Chondrocyte (in vitro differentiated cells): ENCODE results near the gene TRAPPC2L. TPM values are rescaled to one million over a fixed set of nuclear protein-coding genes. Genes with fewer than 3 reads are reported as not detected.

Experiments used
- DNase-seq: peaks from one replicate; pipeline ENCODE4 v3.0.0; 2021; ENCODE audit warnings: mixed read lengths, low spot score
- H3K27ac Mint-ChIP-seq: one replicate; pipeline ENCODE4 v1.8.0; 2021; ENCODE audit warnings: mild to moderate bottlenecking, moderate library complexity, mixed read lengths; ENCODE audit not compliant: unreplicated experiment
- H3K27me3 Mint-ChIP-seq: 2 replicates; pipeline ENCODE4 v1.8.0; 2021; ENCODE audit warnings: low read depth, mixed read lengths
- H3K36me3 Mint-ChIP-seq: 2 replicates; pipeline ENCODE4 v1.8.0; 2021; ENCODE audit warnings: low read depth, mixed read lengths
- H3K4me1 Mint-ChIP-seq: 2 replicates; pipeline ENCODE4 v1.8.0; 2021; ENCODE audit warnings: low read depth, mild to moderate bottlenecking, mixed read lengths
- H3K4me3 Mint-ChIP-seq: one replicate; pipeline ENCODE4 v1.8.0; 2021; ENCODE audit warnings: mild to moderate bottlenecking, moderate library complexity, mixed read lengths; ENCODE audit not compliant: unreplicated experiment
- H3K9me3 Mint-ChIP-seq: 2 replicates; pipeline ENCODE4 v1.8.0; 2021; ENCODE audit warnings: low read depth, mixed read lengths
- total RNA-seq: library from RNA; stranded (reverse); gene quantifications from 3 replicates; pipeline ENCODE4 v1.2.1, GENCODE V29; 2021
- TF ChIP-seq, protein P1 (sequence below): fragments of 200-600 bp; sonication (generic); IDR thresholded peaks from 2 replicates; pipeline ENCODE4 v1.5.0; 2021; ENCODE audit warnings: antibody characterized with exemption, mild to moderate bottlenecking, moderate library complexity

The TRAPPC2L gene
- total RNA-seq, 1 donor from 2014 or later: 52.5 TPM

DNA sequence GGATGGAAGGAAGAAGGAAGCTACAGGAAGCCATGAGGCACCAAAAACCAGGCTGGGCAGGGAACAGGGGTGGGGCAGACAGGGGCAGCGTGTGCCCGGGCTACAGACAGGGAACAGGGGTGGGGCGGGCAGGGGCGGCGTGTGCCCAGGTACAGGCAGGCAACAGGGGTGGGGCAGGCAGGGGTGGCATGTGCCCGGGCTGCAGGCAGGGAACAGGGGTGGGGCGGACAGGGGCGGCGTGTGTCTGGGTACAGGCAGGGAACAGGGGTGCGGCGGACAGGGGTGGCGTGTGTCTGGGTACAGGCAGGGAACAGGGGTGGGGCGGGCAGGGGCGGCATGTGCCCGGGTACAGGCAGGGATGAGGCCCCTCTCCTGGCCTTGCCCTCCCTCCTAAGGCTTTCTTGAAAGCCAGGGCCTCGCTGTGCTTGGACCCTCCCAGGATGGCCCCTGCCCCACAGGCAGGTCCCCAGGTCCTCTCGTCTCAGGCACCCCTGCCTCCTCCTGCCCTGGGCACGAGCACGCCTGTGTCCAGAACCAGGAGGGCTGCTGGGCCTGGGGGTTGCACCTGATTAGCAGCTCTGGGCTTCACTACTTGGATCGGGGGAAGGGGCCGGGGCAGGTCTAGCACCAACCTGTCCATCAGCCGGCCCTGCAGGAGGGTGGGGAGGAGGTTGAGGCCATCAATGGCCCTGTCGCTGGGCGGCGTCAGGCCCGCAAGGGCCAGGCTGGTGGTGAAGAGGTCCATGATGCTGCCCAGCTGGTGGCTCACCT, 30.7 kb upstream of the TRAPPC2L start:
- TF ChIP-seq, protein P1, sequence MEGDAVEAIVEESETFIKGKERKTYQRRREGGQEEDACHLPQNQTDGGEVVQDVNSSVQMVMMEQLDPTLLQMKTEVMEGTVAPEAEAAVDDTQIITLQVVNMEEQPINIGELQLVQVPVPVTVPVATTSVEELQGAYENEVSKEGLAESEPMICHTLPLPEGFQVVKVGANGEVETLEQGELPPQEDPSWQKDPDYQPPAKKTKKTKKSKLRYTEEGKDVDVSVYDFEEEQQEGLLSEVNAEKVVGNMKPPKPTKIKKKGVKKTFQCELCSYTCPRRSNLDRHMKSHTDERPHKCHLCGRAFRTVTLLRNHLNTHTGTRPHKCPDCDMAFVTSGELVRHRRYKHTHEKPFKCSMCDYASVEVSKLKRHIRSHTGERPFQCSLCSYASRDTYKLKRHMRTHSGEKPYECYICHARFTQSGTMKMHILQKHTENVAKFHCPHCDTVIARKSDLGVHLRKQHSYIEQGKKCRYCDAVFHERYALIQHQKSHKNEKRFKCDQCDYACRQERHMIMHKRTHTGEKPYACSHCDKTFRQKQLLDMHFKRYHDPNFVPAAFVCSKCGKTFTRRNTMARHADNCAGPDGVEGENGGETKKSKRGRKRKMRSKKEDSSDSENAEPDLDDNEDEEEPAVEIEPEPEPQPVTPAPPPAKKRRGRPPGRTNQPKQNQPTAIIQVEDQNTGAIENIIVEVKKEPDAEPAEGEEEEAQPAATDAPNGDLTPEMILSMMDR: no peak
- Mint-ChIP-seq H3K9me3 (no peaks in the 10 kb centered on the region), H3K27ac (no peak overlapping the region), H3K36me3 (peaks cover 3% of the 10 kb centered on the region), H3K4me1 (no peaks in the 10 kb centered on the region), H3K4me3 (no peak overlapping the region), H3K27me3 (no peaks in the 10 kb centered on the region)
- no peak for DNase-seq

DNA sequence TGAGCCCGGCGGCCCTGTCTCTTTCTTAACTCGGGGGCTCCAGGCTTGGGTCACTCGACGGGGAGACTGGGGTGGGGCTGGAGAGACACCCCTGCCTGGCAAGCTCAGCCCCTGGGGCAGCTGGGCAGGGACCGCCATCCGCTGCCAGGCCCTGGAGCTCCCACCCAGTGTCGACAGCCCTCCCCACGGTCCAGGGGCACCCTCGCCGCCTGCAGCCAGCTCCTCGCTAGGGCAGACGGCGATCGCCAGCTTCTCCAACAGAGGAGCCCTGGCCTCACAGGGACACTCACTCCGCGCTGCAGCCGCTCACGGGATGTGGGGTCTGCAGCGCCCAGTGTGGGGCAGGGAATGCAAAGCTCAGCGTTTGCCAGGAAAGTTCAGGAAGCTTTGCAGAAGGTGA, 29.2 kb upstream of the TRAPPC2L start:
- Mint-ChIP-seq H3K4me3 (no peak overlapping the region), H3K27me3 (no peaks in the 10 kb centered on the region), H3K36me3 (peaks cover 1% of the 10 kb centered on the region), H3K27ac (no peak overlapping the region), H3K9me3 (no peaks in the 10 kb centered on the region), H3K4me1 (no peaks in the 10 kb centered on the region)
- TF ChIP-seq, protein P1: no peak
- no peak for DNase-seq

DNA sequence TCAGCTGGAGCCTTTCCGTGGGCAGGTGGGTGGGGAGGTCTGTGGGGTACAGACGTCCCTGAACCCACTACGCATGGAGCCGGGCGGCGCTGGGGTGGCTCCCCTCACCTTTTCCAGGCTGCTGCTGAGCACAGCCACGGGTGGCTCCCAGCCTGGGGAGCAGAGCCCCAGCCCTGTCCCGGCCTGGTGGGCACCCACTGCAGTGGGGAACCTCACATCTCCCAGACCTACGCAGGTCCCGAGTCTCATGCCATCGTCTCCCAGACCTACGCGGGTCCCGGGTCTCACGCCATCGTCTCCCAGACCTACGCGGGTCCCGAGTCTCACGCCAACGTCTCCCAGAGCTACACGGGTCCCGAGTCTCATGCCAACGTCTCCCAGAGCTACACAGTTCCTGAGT, 28.2 kb upstream of the TRAPPC2L start:
- H3K36me3 Mint-ChIP-seq: peaks cover 1% of the 10 kb centered on the region
- TF ChIP-seq, protein P1: no peak
- H3K4me1 Mint-ChIP-seq: no peaks in the 10 kb centered on the region
- no peak overlapping the region for H3K4me3 Mint-ChIP-seq
- H3K27ac Mint-ChIP-seq: no peak overlapping the region
- no peaks in the 10 kb centered on the region for H3K9me3 Mint-ChIP-seq
- no peak for DNase-seq
- H3K27me3 Mint-ChIP-seq: no peaks in the 10 kb centered on the region

DNA sequence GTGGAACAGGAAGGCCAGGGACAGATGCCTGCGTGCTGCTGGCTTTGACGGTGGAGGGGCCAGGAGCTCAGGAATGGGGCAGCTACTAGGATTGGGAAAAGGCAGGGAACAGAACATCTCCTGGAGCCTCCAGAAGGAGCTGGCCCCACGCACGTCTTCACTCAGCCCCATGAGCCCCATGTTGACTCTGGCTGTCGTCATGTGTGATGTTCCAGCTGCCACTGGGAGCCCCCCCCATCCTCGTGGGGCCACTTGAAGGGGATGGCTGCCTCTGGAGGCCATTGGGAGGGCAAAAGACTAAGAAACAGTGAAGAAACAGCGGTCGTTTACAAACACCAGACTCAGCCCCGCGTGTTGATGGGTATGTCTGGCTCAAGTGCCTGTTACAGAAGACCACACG, 26.7 kb upstream of the TRAPPC2L start:
- no peaks in the 10 kb centered on the region for H3K4me1 Mint-ChIP-seq
- H3K36me3 Mint-ChIP-seq: peaks cover 6% of the 10 kb centered on the region

DNA sequence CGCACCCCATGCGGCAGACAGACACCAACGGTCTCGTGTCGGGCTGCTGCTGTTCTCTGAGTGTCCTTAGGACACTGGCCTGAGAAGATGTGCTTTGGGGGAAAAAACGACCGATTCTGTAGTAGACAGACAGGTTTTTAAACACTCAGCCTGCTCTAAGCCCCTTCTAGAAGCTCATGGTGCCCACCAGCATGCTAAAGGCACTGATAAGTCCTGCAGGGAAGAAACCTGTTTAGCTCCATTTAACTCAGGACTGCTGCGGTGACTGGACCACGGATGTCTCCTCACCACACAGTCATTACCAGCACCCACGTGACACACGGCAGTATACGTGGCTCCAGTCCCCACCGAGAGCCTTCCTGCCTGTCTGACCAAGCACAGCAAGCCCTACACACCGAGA, 26.1 kb upstream of the TRAPPC2L start:
- DNase-seq: no peak
- TF ChIP-seq, protein P1: no peak
- no peaks in the 10 kb centered on the region for H3K27me3 Mint-ChIP-seq
- H3K36me3 Mint-ChIP-seq: peaks cover 6% of the 10 kb centered on the region
- no peaks in the 10 kb centered on the region for H3K4me1 Mint-ChIP-seq
- no peak overlapping the region for H3K4me3 Mint-ChIP-seq
- H3K9me3 Mint-ChIP-seq: no peaks in the 10 kb centered on the region
- no peak overlapping the region for H3K27ac Mint-ChIP-seq

More for the DNA sequence above, 26.7 kb upstream of the TRAPPC2L start:
- no peak for DNase-seq
- Mint-ChIP-seq H3K4me3 (no peak overlapping the region), H3K27ac (no peak overlapping the region), H3K9me3 (no peaks in the 10 kb centered on the region), H3K27me3 (no peaks in the 10 kb centered on the region)
- TF ChIP-seq, protein P1: no peak
